Raji (cell line): Measurements from ENCODE around the gene SYTL5.

Experiments
- POLR2A ChIP-seq: IDR thresholded peaks from 2 replicates; pipeline ENCODE4 v1.6.1; 2011; ENCODE audit warnings: low read depth, low read length, control low read depth; ENCODE audit not compliant: insufficient read depth

SYTL5 gene

DNA sequence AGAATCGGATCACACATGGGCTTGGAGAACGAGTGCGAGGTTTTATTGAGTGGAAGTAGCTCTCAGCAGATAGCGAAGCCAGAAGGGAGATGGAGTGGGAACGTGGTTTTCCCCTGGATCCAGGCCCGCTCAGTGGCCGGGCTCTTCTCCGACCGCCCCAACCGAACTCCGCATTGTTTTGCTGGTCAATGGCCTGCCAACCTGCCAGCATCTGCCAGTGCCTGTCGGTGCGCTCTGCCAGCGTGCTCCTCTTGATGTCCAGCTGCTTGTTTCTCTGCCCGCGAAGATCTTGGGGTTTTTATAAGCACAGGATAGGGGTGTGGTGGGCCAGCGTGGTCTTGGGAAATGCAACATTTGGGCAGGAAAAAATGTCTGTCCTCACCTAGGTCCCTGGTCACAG is 5.6 kb upstream of the SYTL5 start:
- TF ChIP-seq POLR2A: no peak

- TF ChIP-seq POLR2A: no peak
Measured at GRCh38 chrX:38004046-38004445, 2.3 kb upstream of the SYTL5 start.

- no peak for TF ChIP-seq POLR2A
Measured at GRCh38 chrX:38006778-38007177, 425 bp downstream of the SYTL5 start.

- no peak for TF ChIP-seq POLR2A
Measured at GRCh38 chrX:38008658-38009057, 2.3 kb downstream of the SYTL5 start.

DNA sequence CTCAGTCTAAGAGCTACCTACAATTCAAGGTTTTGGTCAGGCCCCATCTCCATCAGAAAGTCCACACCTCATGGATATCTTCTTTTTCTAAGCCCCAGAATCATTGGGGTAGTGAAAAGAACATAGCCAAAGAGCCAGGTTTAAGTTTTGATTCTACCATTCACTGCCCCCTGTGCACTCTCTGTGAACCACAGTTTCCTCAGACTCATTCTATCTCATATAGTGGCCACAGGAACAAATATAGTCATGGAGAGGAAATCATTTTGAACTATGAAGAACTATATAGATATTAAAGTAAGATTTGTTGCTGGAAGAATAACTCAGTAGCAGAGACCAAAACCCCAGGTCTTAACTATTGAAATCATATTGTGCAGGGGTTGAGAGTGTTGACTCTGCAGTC is 3.3 kb downstream of the SYTL5 start:
- TF ChIP-seq POLR2A: no peak

- no peak for TF ChIP-seq POLR2A
Measured at GRCh38 chrX:38018766-38019425, 12.5 kb downstream of the SYTL5 start.

- no peak for TF ChIP-seq POLR2A
Measured at GRCh38 chrX:38028300-38028699, 21.9 kb downstream of the SYTL5 start.

DNA sequence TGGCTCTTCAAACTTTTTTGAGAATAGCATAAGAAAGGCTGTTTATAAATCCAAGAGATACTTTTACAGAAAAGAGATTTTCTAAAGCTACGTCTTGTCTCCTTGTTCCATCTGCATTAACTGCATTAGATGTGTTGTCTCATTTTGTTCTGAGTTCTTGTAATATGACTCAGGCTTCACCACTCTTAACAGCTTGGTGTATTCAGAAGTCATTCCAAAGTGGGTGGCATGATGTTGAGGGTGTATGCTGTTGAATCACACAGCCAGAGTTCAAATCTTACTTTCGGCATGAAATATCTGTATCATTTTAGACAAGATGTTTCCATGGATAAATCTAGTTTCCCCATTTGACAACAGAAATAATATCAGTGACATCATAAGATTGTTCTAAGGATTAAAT is 30.1 kb downstream of the SYTL5 start:
- TF ChIP-seq POLR2A: no peak

- no peak for TF ChIP-seq POLR2A
Measured at GRCh38 chrX:38038501-38038900, 32.1 kb downstream of the SYTL5 start.

- TF ChIP-seq POLR2A: no peak
Measured at GRCh38 chrX:38041237-38041636, 34.9 kb downstream of the SYTL5 start.

DNA sequence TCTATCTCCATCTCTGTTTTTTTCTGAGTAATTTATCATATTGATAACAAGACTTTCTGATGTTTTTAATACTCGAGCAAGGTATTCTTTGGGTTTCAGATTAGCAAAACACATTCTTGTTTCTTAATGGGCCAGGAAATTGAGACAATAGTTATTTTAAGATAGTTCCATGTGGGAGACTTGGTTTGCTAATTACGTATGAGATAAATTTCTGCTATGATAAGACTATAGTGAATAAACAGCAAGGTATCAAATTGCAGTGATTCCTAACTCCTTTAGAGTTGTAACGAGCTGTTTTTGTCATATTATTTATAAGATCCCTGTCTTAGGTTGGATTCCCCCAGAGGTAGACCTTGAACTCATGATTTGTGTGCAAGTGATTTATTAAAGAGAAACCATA is 38.3 kb downstream of the SYTL5 start:
- TF ChIP-seq POLR2A: no peak

DNA sequence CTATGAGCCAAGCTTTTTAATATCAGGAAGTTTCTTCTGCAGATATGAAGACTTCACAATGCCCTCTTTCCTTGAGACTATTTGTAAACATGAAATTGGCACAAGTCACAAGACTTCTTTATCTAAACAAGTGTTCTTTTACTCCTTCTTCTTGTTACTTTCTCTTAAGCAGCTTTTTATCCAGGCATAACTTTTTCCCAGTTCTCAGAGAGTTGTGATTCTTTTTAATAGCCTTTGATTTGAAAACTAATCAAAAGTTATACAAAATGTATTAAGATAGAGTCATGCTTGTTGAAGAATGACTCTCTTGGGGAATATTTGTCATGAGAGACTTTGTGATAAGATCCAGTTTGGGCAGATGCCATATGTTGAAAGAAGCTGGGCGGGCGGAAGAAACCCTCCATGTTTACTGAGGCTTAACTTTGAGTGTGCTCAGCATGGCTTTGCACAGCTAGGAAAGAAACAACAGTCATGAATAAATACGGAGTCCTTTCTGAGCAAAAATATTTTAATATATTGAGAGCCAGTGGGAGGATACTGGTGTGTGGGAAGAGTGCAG is 39.3 kb downstream of the SYTL5 start:
- TF ChIP-seq POLR2A: no peak

GRCh38 chrX:38048886-38049285 is 42.5 kb downstream of the SYTL5 start:
- no peak for TF ChIP-seq POLR2A

DNA sequence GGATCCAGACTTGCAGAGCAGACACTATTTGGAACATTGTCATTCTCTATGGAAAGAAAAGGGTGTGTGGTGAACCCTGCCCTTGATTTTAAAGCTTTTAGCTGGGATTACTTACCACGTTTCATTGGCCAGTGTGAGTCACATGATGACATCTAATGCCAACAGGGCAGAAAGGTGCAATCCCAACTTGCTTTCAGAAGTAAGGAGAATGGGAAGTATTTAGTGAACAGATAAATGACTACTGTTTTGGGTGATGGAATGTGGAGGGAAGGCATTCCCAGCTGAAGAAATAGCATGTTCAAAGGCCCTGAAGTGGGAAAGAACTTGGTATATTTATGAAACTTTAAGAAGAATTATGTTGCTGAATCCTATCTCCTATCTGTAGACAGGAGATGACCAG is 44.5 kb downstream of the SYTL5 start:
- no peak for TF ChIP-seq POLR2A

DNA sequence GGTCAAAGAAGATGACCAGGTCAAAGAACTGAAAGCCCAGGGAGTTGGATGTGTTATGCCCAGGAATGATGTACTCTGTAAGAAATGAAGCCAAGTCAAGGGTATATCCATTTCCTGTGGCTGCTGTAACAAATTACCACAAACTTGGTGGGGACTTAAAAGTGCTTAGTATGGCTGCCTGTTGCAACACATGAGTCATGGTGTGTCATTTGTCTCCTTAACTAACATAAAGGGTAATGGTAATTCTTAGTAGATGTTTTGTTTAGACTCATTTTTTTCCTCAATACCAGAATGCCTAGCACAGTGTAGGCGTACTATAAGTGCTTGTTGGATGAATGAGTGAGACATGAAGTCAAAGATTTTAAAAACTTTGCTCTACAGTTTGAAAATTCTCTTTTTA is 45.7 kb downstream of the SYTL5 start:
- no peak for TF ChIP-seq POLR2A

- TF ChIP-seq POLR2A: no peak
Measured at GRCh38 chrX:38055170-38055847, 49.0 kb downstream of the SYTL5 start.
